ENCODE measurements around the gene ABCB7. TPM values are rescaled to one million over a fixed set of nuclear protein-coding genes. Genes with fewer than 3 reads are reported as not detected.
"Not testable (repeated sequence)": the region's sequence is repeated elsewhere in the genome, so short reads cannot be mapped to it uniquely, and the experiment has no call there.

Gene ABCB7
- total RNA-seq, 1 donor from 2014 or later, result 47.9 TPM

DNA sequence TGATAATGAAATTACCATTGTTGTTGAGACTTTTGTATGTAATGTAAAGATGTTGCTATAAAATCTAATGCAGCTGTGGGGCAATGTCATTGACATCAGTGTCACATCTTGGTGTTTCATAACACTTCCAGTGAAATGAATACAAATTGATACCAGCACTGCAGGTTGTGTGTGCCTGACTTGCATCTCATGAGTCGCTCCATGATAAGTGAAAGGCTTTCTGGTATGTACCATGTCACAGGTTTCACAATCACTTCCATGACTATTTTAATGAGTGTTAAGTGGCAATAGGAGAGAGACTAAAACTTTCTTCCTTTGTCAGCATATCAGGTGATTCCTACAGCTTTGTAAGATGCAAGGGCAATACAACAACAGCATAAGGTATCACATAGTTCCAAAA lies 94.4 kb downstream of the ABCB7 start:
- Histone ChIP-seq H3K9me3 (ENCODE audit: low read depth) (no peaks in the 10 kb centered on the region), H3K9ac (no peak overlapping the region), H3K4me3 (no peak overlapping the region), H3K79me2 (ENCODE audit: low read depth) (no peaks in the 10 kb centered on the region), H3K36me3 (no peaks in the 10 kb centered on the region), H3K4me1 (no peaks in the 10 kb centered on the region), H3F3A (ENCODE audit: low read depth) (no peaks in the 10 kb centered on the region), H3K4me2 (no peak overlapping the region), H2AFZ (replicated peaks) (no peak overlapping the region), H3K27me3 (no peaks in the 10 kb centered on the region), H3K27ac (no peak overlapping the region), H4K20me1 (ENCODE audit: low read depth) (no peaks in the 10 kb centered on the region)
- Mint-ChIP-seq H3K9me3 (no peaks in the 10 kb centered on the region), H3K27ac (no peak overlapping the region), H3K4me3 (no peak overlapping the region), H3K36me3 (no peaks in the 10 kb centered on the region), H3K27me3 (ENCODE audit: insufficient read depth, low read depth) (no peaks in the 10 kb centered on the region), H3K4me1 (no peaks in the 10 kb centered on the region)
- DNase-seq (ENCODE audit: low spot score), result no peak
- TF ChIP-seq EZH2phosphoT487 (IDR thresholded peaks at IDR 0.05), result no peak
- no peak for TF ChIP-seq EZH2 (IDR thresholded peaks at IDR 0.05)
- TF ChIP-seq, protein P1, sequence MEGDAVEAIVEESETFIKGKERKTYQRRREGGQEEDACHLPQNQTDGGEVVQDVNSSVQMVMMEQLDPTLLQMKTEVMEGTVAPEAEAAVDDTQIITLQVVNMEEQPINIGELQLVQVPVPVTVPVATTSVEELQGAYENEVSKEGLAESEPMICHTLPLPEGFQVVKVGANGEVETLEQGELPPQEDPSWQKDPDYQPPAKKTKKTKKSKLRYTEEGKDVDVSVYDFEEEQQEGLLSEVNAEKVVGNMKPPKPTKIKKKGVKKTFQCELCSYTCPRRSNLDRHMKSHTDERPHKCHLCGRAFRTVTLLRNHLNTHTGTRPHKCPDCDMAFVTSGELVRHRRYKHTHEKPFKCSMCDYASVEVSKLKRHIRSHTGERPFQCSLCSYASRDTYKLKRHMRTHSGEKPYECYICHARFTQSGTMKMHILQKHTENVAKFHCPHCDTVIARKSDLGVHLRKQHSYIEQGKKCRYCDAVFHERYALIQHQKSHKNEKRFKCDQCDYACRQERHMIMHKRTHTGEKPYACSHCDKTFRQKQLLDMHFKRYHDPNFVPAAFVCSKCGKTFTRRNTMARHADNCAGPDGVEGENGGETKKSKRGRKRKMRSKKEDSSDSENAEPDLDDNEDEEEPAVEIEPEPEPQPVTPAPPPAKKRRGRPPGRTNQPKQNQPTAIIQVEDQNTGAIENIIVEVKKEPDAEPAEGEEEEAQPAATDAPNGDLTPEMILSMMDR (IDR thresholded peaks at IDR 0.05), result no peak

DNA sequence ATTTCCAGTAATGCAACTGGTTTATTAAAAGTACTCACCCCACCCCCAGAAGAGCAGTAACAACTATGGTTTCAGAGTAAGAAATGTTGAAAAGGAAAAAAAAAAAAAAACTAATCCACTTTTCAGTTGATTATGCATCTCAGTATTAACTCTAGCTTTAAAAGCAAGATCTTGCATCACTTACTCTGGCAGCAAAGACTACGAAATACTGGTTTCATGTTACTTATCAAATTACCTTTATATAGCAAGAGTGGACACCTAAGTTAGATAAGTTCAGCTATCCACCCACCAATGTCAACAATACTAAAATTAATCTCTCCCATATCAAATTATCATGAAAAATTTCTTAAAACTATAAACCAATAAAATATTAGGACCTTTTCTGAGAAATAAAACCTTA lies 105.0 kb downstream of the ABCB7 start:
- Mint-ChIP-seq H3K36me3 (peaks cover 3% of the 10 kb centered on the region), H3K9me3 (no peaks in the 10 kb centered on the region), H3K4me1 (no peaks in the 10 kb centered on the region), H3K27ac (no peak overlapping the region), H3K4me3 (no peak overlapping the region), H3K27me3 (ENCODE audit: insufficient read depth, low read depth) (peaks cover 2% of the 10 kb centered on the region)
- no peak overlapping the region for H2AFZ ChIP-seq (replicated peaks)
- H3K79me2 ChIP-seq (ENCODE audit: low read depth), result no peaks in the 10 kb centered on the region
- no peak overlapping the region for H3K4me2 ChIP-seq
- no peak for TF ChIP-seq EZH2 (IDR thresholded peaks at IDR 0.05)
- TF ChIP-seq, protein P1 (IDR thresholded peaks at IDR 0.05), result no peak
- peaks cover 7% of the 10 kb centered on the region for H3K9me3 ChIP-seq (ENCODE audit: low read depth)
- no peak for DNase-seq (ENCODE audit: low spot score)
- H4K20me1 ChIP-seq (ENCODE audit: low read depth), result no peaks in the 10 kb centered on the region
- H3K4me3 ChIP-seq, result no peak overlapping the region
- no peaks in the 10 kb centered on the region for H3K4me1 ChIP-seq
- no peak overlapping the region for H3K27ac ChIP-seq
- no peaks in the 10 kb centered on the region for H3K27me3 ChIP-seq
- no peaks in the 10 kb centered on the region for H3F3A ChIP-seq (ENCODE audit: low read depth)
- no peaks in the 10 kb centered on the region for H3K36me3 ChIP-seq
- no peak overlapping the region for H3K9ac ChIP-seq

DNA sequence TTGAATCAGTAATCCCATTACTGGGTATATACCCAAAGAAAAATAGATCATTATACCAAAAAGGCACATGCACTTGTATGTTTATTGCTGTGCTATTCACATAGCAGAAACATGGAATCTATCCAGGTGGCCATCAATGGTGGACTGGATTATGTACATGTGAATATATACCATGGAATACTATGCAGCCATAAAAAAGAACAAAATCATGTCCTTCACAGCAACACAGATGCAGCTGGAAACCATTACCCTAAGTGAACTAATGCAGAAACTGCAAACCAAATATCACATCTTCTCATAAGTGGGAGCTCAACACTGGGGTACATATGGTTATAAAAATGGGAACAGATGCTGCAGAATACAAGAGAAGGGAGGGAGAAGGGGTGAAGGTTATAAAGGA lies 110.7 kb downstream of the ABCB7 start:
- Mint-ChIP-seq H3K4me1 (no peaks in the 10 kb centered on the region), H3K9me3 (peaks cover 32% of the 10 kb centered on the region), H3K36me3 (peaks cover 7% of the 10 kb centered on the region), H3K27ac (no peak overlapping the region), H3K4me3 (no peak overlapping the region), H3K27me3 (ENCODE audit: insufficient read depth, low read depth) (peaks cover 2% of the 10 kb centered on the region)
- H3K79me2 ChIP-seq (ENCODE audit: low read depth), result no peaks in the 10 kb centered on the region
- H3K27me3 ChIP-seq, result no peaks in the 10 kb centered on the region
- H3F3A ChIP-seq (ENCODE audit: low read depth), result no peaks in the 10 kb centered on the region
- H3K4me3 ChIP-seq, result no peak overlapping the region
- no peak overlapping the region for H3K27ac ChIP-seq
- TF ChIP-seq, protein P1 (IDR thresholded peaks at IDR 0.05), result no peak
- TF ChIP-seq EZH2phosphoT487 (IDR thresholded peaks at IDR 0.05) (no peak), EZH2 (IDR thresholded peaks at IDR 0.05) (no peak)
- no peak overlapping the region for H3K4me2 ChIP-seq
- H3K36me3 ChIP-seq, result no peaks in the 10 kb centered on the region
- peaks cover 33% of the 10 kb centered on the region for H3K9me3 ChIP-seq (ENCODE audit: low read depth)
- DNase-seq (ENCODE audit: low spot score), result no peak
- H2AFZ ChIP-seq (replicated peaks), result no peak overlapping the region
- H4K20me1 ChIP-seq (ENCODE audit: low read depth), result no peaks in the 10 kb centered on the region
- no peaks in the 10 kb centered on the region for H3K4me1 ChIP-seq
- H3K9ac ChIP-seq, result no peak overlapping the region

DNA sequence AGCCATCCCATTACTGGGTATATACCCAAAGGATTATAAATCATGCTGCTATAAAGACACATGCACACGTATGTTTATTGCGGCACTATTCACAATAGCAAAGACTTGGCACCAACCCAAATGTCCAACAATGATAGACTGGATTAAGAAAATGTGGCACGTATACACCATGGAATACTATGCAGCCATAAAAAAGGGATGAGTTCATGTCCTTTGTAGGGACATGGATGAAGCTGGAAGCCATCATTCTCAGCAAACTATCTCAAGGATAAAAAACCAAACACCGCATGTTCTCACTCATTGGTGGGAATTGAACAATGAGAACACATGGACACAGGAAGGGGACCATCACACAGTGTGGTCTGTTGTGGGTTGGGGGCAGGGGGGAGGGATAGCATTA lies 111.9 kb downstream of the ABCB7 start:
- H3F3A ChIP-seq (ENCODE audit: low read depth); H2AFZ ChIP-seq (replicated peaks); H3K4me3 Mint-ChIP-seq; H3K27me3 Mint-ChIP-seq (ENCODE audit: insufficient read depth, low read depth); H3K4me2 ChIP-seq; H3K27me3 ChIP-seq; H3K4me1 Mint-ChIP-seq; H3K4me1 ChIP-seq; DNase-seq (ENCODE audit: low spot score); H3K4me3 ChIP-seq; H3K27ac Mint-ChIP-seq; H3K27ac ChIP-seq; H3K36me3 ChIP-seq; H3K9ac ChIP-seq; H3K79me2 ChIP-seq (ENCODE audit: low read depth); H4K20me1 ChIP-seq (ENCODE audit: low read depth); H3K36me3 Mint-ChIP-seq: not testable (repeated sequence)
- peaks cover 39% of the 10 kb centered on the region for H3K9me3 Mint-ChIP-seq
- H3K9me3 ChIP-seq (ENCODE audit: low read depth), result peaks cover 33% of the 10 kb centered on the region
